Gastroesophageal sphincter (tissue), 4 donors: ENCODE data around the gene MASP2. TPM values are rescaled to one million over a fixed set of nuclear protein-coding genes. Genes with fewer than 3 reads are reported as not detected.
"Not testable (repeated sequence)": the region's sequence is repeated elsewhere in the genome, so short reads cannot be mapped to it uniquely, and the experiment has no call there.

Source experiments
- ATAC-seq: fragments of 150-250 bp; one replicate; pipeline ENCODE4 v1.9.1; 2016; ENCODE audit warnings: mild to moderate bottlenecking, moderate library complexity
- H3K27ac ChIP-seq, 4 donors: fragments of 200-600 bp; sonication (generic) in 3 of 4; 1 replicate in 3 of 4; 2 replicates in 1 of 4; pipeline ENCODE4 v1.5.1; 2016 to 2019
- H3K27me3 ChIP-seq: fragments of 200-600 bp; sonication (generic); one replicate; pipeline ENCODE4 v1.5.1; 2019
- H3K36me3 ChIP-seq, 2 donors: fragments of 200-600 bp; sonication (generic); one replicate each; pipeline ENCODE4 v1.5.1; 2019; ENCODE audit warnings: control low read depth in 1 of 2
- H3K4me1 ChIP-seq, 3 donors: fragments of 200-600 bp; sonication (generic); 1 replicate in 2 of 3; 2 replicates in 1 of 3; pipeline ENCODE4 v1.5.1; 2016 to 2019; ENCODE audit warnings: control low read depth in 2 of 3
- H3K4me3 ChIP-seq, 2 donors: fragments of 200-600 bp; sonication (generic); one replicate each; pipeline ENCODE4 v1.5.1; 2019; ENCODE audit warnings: mild to moderate bottlenecking in 1 of 2, moderate library complexity in 1 of 2
- H3K9me3 ChIP-seq, 3 donors: fragments of 200-600 bp; sonication (generic); one replicate each; pipeline ENCODE4 v1.5.1; 2017 to 2019; ENCODE audit warnings: control low read depth in 2 of 3
- EP300 ChIP-seq: sonication (generic); formaldehyde crosslinking; IDR thresholded peaks from one replicate; pipeline ENCODE4 v1.6.1; 2017; ENCODE audit warnings: antibody characterized with exemption, mild to moderate bottlenecking
- POLR2A ChIP-seq, 2 donors: fragments of 450-650 bp; IDR thresholded peaks; one replicate each; pipeline ENCODE4 v1.6.1; 2017; ENCODE audit warnings: antibody characterized with exemption in 2 of 2, mild to moderate bottlenecking in 2 of 2, moderate library complexity in 1 of 2
- POLR2AphosphoS5 ChIP-seq: sonication (generic); formaldehyde crosslinking; IDR thresholded peaks from one replicate; pipeline ENCODE4 v1.6.1; 2017; ENCODE audit warnings: antibody characterized with exemption
- WGBS, 2 donors: methylation state at CpG; one replicate each; pipeline ENCODE4 v1.1.5; 2018; ENCODE audit warnings: low coverage in 1 of 2; 5-methylcytosine and 5-hydroxymethylcytosine counted together
- total RNA-seq, 4 donors: library from RNA; depleted of rRNA; stranded (reverse); fragments of >200 nt; gene quantifications; one replicate each; pipeline ENCODE4 v1.1.0, GENCODE V29; 2016
- TF ChIP-seq, protein P1 (sequence below), 4 experiments: fragments of 200-600 bp in 2 of 4; fragments of 450-650 bp in 2 of 4; sonication (generic) in 1 of 4; IDR thresholded peaks; one replicate each; pipeline ENCODE4 v1.5.1; 2017 to 2019; ENCODE audit warnings: antibody characterized with exemption in 4 of 4, mild to moderate bottlenecking in 2 of 4, moderate library complexity in 2 of 4

Gene MASP2
- total RNA-seq, 4 donors from 2014 or later: 0.13 TPM; not detected in 3

DNA sequence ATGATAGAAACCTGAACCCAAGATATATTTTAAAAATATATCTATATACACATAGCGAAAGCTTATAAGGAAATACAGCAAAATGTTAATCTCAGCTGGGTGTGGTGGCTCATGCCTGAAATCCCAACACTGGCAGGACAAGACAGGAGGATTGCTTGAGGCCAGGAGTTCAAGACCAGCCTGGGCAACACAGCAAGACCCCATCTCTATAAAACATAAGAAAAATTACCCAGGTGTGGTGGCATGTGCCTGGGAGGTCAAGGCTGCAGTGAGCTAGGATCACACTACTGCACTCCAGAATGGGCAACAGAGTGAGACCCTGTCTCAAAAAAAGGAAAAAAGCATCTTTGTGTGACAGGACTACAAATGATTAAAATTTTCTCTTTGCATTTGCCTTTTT is 18.8 kb upstream of the MASP2 start:
- Histone ChIP-seq H3K4me3 (no peak overlapping the region), H3K27ac (no peak overlapping the region), H3K4me1 (peaks cover 0 to 13% (median 4%) of the 10 kb centered on the region in 3 donors), H3K27me3 (no peaks in the 10 kb centered on the region), H3K36me3 (peaks cover 0 to 78% of the 10 kb centered on the region in 2 donors), H3K9me3 (no peaks in the 10 kb centered on the region)
- WGBS, 2 donors: 92 to 100% methylated on average over 1 of the region's 1 CpG
- no peak for ATAC-seq
- TF ChIP-seq, protein P1, sequence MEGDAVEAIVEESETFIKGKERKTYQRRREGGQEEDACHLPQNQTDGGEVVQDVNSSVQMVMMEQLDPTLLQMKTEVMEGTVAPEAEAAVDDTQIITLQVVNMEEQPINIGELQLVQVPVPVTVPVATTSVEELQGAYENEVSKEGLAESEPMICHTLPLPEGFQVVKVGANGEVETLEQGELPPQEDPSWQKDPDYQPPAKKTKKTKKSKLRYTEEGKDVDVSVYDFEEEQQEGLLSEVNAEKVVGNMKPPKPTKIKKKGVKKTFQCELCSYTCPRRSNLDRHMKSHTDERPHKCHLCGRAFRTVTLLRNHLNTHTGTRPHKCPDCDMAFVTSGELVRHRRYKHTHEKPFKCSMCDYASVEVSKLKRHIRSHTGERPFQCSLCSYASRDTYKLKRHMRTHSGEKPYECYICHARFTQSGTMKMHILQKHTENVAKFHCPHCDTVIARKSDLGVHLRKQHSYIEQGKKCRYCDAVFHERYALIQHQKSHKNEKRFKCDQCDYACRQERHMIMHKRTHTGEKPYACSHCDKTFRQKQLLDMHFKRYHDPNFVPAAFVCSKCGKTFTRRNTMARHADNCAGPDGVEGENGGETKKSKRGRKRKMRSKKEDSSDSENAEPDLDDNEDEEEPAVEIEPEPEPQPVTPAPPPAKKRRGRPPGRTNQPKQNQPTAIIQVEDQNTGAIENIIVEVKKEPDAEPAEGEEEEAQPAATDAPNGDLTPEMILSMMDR (IDR thresholded peaks at IDR 0.05): no peak
- TF ChIP-seq POLR2AphosphoS5: no peak
- no peak for TF ChIP-seq POLR2A (IDR thresholded peaks at IDR 0.05)
- no peak for TF ChIP-seq EP300

DNA sequence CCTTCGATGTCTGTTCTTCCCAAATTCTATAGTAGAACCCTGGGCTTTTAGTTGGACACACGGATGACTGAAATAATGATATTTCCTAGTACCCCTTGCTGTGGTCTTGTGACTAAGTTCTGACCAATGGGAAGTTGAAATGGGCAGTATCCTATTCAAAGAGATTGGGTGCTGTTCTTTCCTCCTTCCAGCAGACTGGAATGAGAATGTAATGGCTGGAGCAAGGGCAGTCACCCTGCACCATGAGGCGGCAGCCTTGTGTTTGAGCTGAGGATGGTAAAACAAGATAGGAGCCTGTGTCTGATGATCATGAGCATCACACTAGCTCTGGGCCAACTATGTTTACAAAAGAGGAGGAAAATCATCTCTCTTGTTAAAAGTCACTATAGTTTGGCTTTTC is 17.9 kb upstream of the MASP2 start:
- TF ChIP-seq EP300 (no peak), POLR2A (IDR thresholded peaks at IDR 0.05) (no peak), POLR2AphosphoS5 (no peak)
- TF ChIP-seq, protein P1 (IDR thresholded peaks at IDR 0.05): no peak
- Histone ChIP-seq H3K4me1 (peaks cover 0 to 18% (median 7%) of the 10 kb centered on the region in 3 donors), H3K27me3 (no peaks in the 10 kb centered on the region), H3K9me3 (no peaks in the 10 kb centered on the region), H3K36me3 (peaks cover 0 to 69% of the 10 kb centered on the region in 2 donors), H3K27ac (no peak overlapping the region), H3K4me3 (no peak overlapping the region)
- no peak for ATAC-seq
- 93 to 96% methylated on average over 3 of the region's 3 CpGs for WGBS, 2 donors

DNA sequence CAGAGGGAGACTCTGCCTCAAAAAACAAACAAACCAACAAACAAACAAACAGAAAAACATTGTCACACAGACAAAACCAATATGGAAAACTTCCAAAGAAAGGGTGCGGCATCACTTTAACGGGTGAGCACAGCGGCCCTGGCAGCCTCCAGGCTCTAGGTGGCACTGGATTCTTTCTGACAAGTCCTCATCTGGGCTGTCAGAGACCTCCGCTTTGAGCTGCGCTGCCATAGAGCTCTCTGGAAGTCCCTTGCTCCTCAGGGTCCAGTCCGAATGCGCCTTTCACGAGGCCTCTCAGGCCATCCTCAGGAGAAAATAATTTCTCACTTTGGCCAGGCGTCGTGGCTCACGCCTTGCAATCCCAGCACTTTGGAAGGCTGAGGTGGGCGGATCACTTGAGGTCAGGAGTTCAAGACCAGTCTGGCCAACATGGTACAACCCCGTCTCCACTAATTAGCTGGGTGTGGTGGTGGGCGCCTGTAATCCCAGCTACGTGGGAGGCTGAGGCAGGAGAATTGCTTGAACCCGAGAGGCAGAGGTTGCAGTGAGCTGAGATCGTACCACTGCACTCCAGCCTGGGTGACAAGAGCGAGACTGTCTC is 17.0 kb upstream of the MASP2 start:
- H3K9me3 ChIP-seq, H3K27ac ChIP-seq, H3K4me3 ChIP-seq, H3K27me3 ChIP-seq, ATAC-seq: not testable (repeated sequence)
- WGBS, 2 donors: 84 to 93% methylated on average over 3 to 7 of the region's 18 CpGs
- H3K4me1 ChIP-seq: peaks cover 0 to 24% (median 9%) of the 10 kb centered on the region in 3 donors
- H3K36me3 ChIP-seq: peaks cover 0 to 60% of the 10 kb centered on the region in 2 donors

DNA sequence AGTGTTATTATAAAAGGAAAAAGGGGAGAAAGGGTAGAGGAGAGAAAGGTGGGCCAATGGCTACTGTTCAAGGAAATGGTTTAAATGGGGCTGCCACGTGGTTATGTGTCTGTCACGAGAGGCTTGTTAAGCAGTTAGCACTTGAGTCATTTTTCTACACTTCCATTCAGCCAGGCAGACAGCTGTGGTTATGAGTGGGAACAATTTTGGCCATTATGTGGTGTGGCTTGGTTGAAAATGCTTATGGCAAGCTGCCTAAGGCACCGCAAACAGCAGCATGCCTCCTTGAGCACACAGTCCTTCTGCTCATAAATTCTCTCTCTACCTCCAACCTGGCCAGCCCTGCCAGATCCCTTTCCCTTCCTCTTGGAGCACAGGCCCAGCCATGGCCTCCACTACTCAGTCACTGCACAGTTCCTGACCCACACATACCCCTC is 15.9 kb upstream of the MASP2 start:
- H3K4me1 ChIP-seq: peaks cover 0 to 34% (median 15%) of the 10 kb centered on the region in 3 donors
- no peak overlapping the region for H3K4me3 ChIP-seq
- no peak overlapping the region for H3K27ac ChIP-seq
- peaks cover 0 to 51% of the 10 kb centered on the region in 2 donors for H3K36me3 ChIP-seq
- H3K9me3 ChIP-seq: no peaks in the 10 kb centered on the region
- no peaks in the 10 kb centered on the region for H3K27me3 ChIP-seq
- TF ChIP-seq EP300 (no peak), POLR2A (IDR thresholded peaks at IDR 0.05) (no peak)
- ATAC-seq: no peak
- 50 to 54% methylated on average over 3 of the region's 3 CpGs for WGBS, 2 donors

DNA sequence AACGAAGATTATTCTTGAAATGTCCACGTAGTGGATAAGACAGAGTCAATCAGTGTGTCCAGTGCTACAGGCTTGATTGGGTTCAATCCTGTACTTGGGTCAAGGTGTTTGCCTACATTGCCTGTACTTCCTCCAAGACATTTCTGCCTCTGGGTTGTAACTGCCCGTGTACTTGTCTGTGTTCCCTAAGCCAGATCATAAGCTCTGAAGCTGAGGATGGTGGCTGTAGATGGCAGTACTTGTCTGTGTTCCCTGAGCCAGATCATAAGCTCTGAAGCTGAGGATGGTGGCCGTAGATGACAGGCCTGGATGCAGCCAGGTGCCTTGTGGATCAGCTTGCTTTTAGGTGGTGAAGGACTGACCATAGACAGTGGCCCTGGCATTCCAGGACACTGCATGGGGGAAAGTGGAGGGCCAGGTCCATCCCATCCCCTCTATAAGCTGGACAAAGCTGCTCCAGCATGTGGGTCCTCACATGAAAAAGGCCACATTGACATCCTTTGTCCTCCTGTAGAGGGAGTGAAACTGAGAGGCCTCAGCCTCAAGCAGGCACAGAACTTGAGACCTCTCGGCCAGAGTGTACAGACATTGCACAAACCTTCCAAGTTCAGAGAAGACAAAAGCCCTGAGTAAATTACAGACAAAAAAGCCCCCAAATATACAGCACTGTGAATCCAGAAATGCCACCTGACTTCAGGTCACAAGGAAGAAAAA is 14.8 kb upstream of the MASP2 start:
- Histone ChIP-seq H3K4me3 (no peak overlapping the region), H3K27ac (no peak overlapping the region), H3K9me3 (no peaks in the 10 kb centered on the region), H3K4me1 (peaks cover 0 to 36% (median 15%) of the 10 kb centered on the region in 3 donors), H3K27me3 (no peaks in the 10 kb centered on the region), H3K36me3 (peaks cover 0 to 51% of the 10 kb centered on the region in 2 donors)
- TF ChIP-seq, protein P1 (IDR thresholded peaks at IDR 0.05): no peak
- TF ChIP-seq EP300: no peak
- no peak for TF ChIP-seq POLR2AphosphoS5
- no peak for TF ChIP-seq POLR2A (IDR thresholded peaks at IDR 0.05)
- ATAC-seq: no peak
- 54% methylated on average over 5 of the region's 5 CpGs; no CpG with 5 or more reads in 1 of the 2 donors for WGBS, 2 donors
